GM23338 (cell line): ENCODE measurements around the gene ETV2. TPM values are rescaled to one million over a fixed set of nuclear protein-coding genes. Genes with fewer than 3 reads are reported as not detected.

Source experiments
- ATAC-seq: fragments of 200-7000 bp; cut with Tn5 transposase; 3 replicates; pipeline ENCODE4 v1.9.1; 2020
- DNase-seq: peaks from one replicate; pipeline ENCODE4 v3.0.0-alpha.2; 2015; ENCODE audit warnings: low spot score
- H2AFZ ChIP-seq: fragments of 200-600 bp; sonication (generic); 2 replicates; pipeline ENCODE4 v1.8.0; 2016; ENCODE audit warnings: antibody characterized with exemption, mild to moderate bottlenecking, moderate library complexity
- H3F3A ChIP-seq: fragments of 200-600 bp; sonication (generic); replicated peaks from 2 replicates; pipeline ENCODE4 v1.8.0; 2017; ENCODE audit warnings: antibody characterized with exemption, mixed run types, low read depth
- H3K27ac ChIP-seq: fragments of 200-600 bp; sonication (generic); 2 replicates; pipeline ENCODE4 v1.6.1; 2016; ENCODE audit warnings: low read depth
- H3K27me3 ChIP-seq: fragments of 200-600 bp; sonication (generic); 2 replicates; pipeline ENCODE4 v1.8.0; 2016; ENCODE audit warnings: mild to moderate bottlenecking, mixed run types, moderate library complexity; ENCODE audit not compliant: insufficient read depth
- H3K36me3 ChIP-seq: fragments of 200-600 bp; sonication (generic); 2 replicates; pipeline ENCODE4 v1.8.0; 2016; ENCODE audit warnings: mild to moderate bottlenecking; ENCODE audit not compliant: insufficient read depth
- H3K4me1 ChIP-seq: fragments of 200-600 bp; sonication (generic); 2 replicates; pipeline ENCODE4 v1.8.0; 2016; ENCODE audit warnings: mild to moderate bottlenecking, moderate library complexity; ENCODE audit not compliant: insufficient read depth
- H3K4me2 ChIP-seq: fragments of 200-600 bp; sonication (generic); 2 replicates; pipeline ENCODE4 v1.7.1; 2017; ENCODE audit warnings: mixed run types
- H3K4me3 ChIP-seq: fragments of 200-600 bp; sonication (generic); 2 replicates; pipeline ENCODE4 v1.6.1; 2016; ENCODE audit warnings: mixed run types
- H3K79me2 ChIP-seq: fragments of 200-600 bp; sonication (generic); replicated peaks from 2 replicates; pipeline ENCODE4 v1.8.0; 2017; ENCODE audit warnings: mild to moderate bottlenecking; ENCODE audit not compliant: insufficient read depth
- H3K9me2 ChIP-seq: fragments of 200-600 bp; sonication (generic); 2 replicates; pipeline ENCODE4 v1.8.0; 2017; ENCODE audit not compliant: insufficient read depth
- H4K20me1 ChIP-seq: fragments of 200-600 bp; sonication (generic); replicated peaks from 2 replicates; pipeline ENCODE4 v1.8.0; 2017; ENCODE audit warnings: mild to moderate bottlenecking; ENCODE audit not compliant: insufficient read depth
- H3K27ac Mint-ChIP-seq: 2 replicates; pipeline ENCODE4 v1.8.0; 2020; ENCODE audit warnings: inconsistent platforms, mild to moderate bottlenecking, moderate library complexity, mixed read lengths
- H3K27me3 Mint-ChIP-seq: 3 replicates; pipeline ENCODE4 v1.8.0; 2022; ENCODE audit warnings: low read depth, mild to moderate bottlenecking, moderate library complexity, mixed read lengths, inconsistent platforms; ENCODE audit not compliant: insufficient read depth, poor library complexity
- H3K36me3 Mint-ChIP-seq: 3 replicates; pipeline ENCODE4 v1.8.0; 2021; ENCODE audit warnings: low read depth, mild to moderate bottlenecking, inconsistent platforms, moderate library complexity, mixed read lengths
- H3K4me1 Mint-ChIP-seq: 3 replicates; pipeline ENCODE4 v1.8.0; 2020; ENCODE audit warnings: mild to moderate bottlenecking, inconsistent platforms, mixed read lengths
- H3K4me3 Mint-ChIP-seq: 3 replicates; pipeline ENCODE4 v1.8.0; 2021; ENCODE audit warnings: moderate library complexity, mild to moderate bottlenecking, inconsistent platforms, mixed read lengths
- H3K9me3 Mint-ChIP-seq: 3 replicates; pipeline ENCODE4 v1.8.0; 2020; ENCODE audit warnings: moderate library complexity, mild to moderate bottlenecking, inconsistent platforms, mixed read lengths
- CREB1 ChIP-seq: fragments of 250-450 bp; sonication (Bioruptor Pico); IDR thresholded peaks from 2 replicates; pipeline ENCODE4 v1.5.0; 2020; ENCODE audit warnings: low read depth, mild to moderate bottlenecking, moderate library complexity
- CTCF ChIP-seq, 2 experiments: fragments of 200-600 bp in 1 of 2; sonication (generic) in 1 of 2; conservative IDR thresholded peaks; 2 replicates each; pipeline versions ENCODE4 v1.5.1 to v1.6.1; 2016 to 2017; ENCODE audit warnings: antibody characterized with exemption in 2 of 2, low read depth in 2 of 2, mild to moderate bottlenecking in 2 of 2, moderate library complexity in 1 of 2
- EZH2 ChIP-seq: fragments of 200-600 bp; sonication (generic); IDR thresholded peaks from one replicate; pipeline ENCODE4 v1.8.0; 2017; ENCODE audit warnings: antibody characterized with exemption, mild to moderate bottlenecking, low read depth; ENCODE audit not compliant: unreplicated experiment
- EZH2phosphoT487 ChIP-seq: fragments of 200-600 bp; sonication (generic); IDR thresholded peaks from one replicate; pipeline ENCODE4 v1.8.1; 2018; ENCODE audit warnings: antibody characterized with exemption; ENCODE audit not compliant: unreplicated experiment
- NANOG ChIP-seq: IDR thresholded peaks from 2 replicates; pipeline ENCODE4 v1.6.1; 2016; ENCODE audit warnings: antibody characterized with exemption, borderline replicate concordance
- ZNF114 ChIP-seq: fragments of 250-450 bp; sonication (Bioruptor Pico); IDR thresholded peaks from 2 replicates; pipeline ENCODE4 v1.5.0; 2020; ENCODE audit warnings: mild to moderate bottlenecking, moderate library complexity
- ZNF462 ChIP-seq: fragments of 250-450 bp; sonication (Bioruptor Pico); IDR thresholded peaks from 2 replicates; pipeline ENCODE4 v1.5.0; 2020; ENCODE audit warnings: mild to moderate bottlenecking, moderate library complexity
- polyA plus RNA-seq: library from polyadenylated mRNA; unstranded; fragments of >200 nt; fragmentation: Nextera tagmentation; extraction: Ambion mirVana; gene quantifications from 2 replicates; pipeline ENCODE4 v1.2.1, GENCODE V29; 2016
- total RNA-seq: library from RNA; depleted of rRNA; stranded (reverse); fragments of >200 nt; shearing (Covaris generic); gene quantifications from 2 replicates; pipeline ENCODE4 v1.2.3, GENCODE V29; 2014

ETV2 gene
- total and polyA plus RNA-seq, 2 experiments from 2014 or later = 0.87 to 1.5 TPM

- Histone ChIP-seq H3K27me3 (no peaks in the 10 kb centered on the region), H3F3A (0 out of 2 replicates have a peak, but pooled peaks cover 2% of the 10 kb centered on the region), H3K4me3 (no peak overlapping the region), H3K9me2 (no peaks in the 10 kb centered on the region), H3K79me2 (no peaks in the 10 kb centered on the region), H4K20me1 (no peaks in the 10 kb centered on the region), H3K4me1 (no peaks in the 10 kb centered on the region; the same call in 1 of the 2 replicates), H2AFZ (no peak overlapping the region), H3K27ac (no peak overlapping the region), H3K36me3 (no peaks in the 10 kb centered on the region), H3K4me2 (no peak overlapping the region)
- no peak for ATAC-seq
- Mint-ChIP-seq H3K27ac (no peak overlapping the region), H3K4me1 (peaks cover 5% of the 10 kb centered on the region; the same call in 2 of the 3 replicates), H3K4me3 (no peak overlapping the region), H3K36me3 (no peaks in the 10 kb centered on the region), H3K27me3 (no peaks in the 10 kb centered on the region), H3K9me3 (peaks cover 3% of the 10 kb centered on the region; the same call in 1 of the 3 replicates)
- DNase-seq = no peak
- TF ChIP-seq CREB1 (CRISPR knock-in tag) (no peak), EZH2 (no peak), ZNF114 (CRISPR knock-in tag) (no peak), CTCF (conservative IDR thresholded peaks at IDR 0.05; ENCODE audit: low read depth in 2 of 2) (peak in 1 of 2 experiments; percentile 47; a peak in 2 of 4 replicates), EZH2phosphoT487 (no peak), ZNF462 (CRISPR knock-in tag) (no peak), NANOG (no peak)
These were observed 50.5 kb downstream of the ETV2 start for GRCh38 chr19:35692010-35692409.
